Trophoblast cell (in vitro differentiated cells and primary cell): ENCODE results near the gene CACNA1D.

Source experiments
- DNase-seq, 2 donors: peaks; one replicate each; pipeline ENCODE4 v3.0.0-alpha.2; 2016
- H2AFZ ChIP-seq: 2 replicates; pipeline ENCODE4 v1.6.1; 2013; ENCODE audit warnings: low read length, moderate library complexity, mild to moderate bottlenecking; ENCODE audit not compliant: insufficient read depth, poor library complexity
- H2AK5ac ChIP-seq: 2 replicates; pipeline ENCODE4 v1.6.1; 2013; ENCODE audit warnings: mild to moderate bottlenecking, low read length
- H2BK120ac ChIP-seq: 2 replicates; pipeline ENCODE4 v1.6.1; 2013; ENCODE audit warnings: low read length, mild to moderate bottlenecking, moderate library complexity; ENCODE audit not compliant: insufficient read depth, poor library complexity
- H2BK12ac ChIP-seq: 2 replicates; pipeline ENCODE4 v1.6.1; 2013; ENCODE audit warnings: mild to moderate bottlenecking, low read length, moderate library complexity
- H2BK5ac ChIP-seq: 2 replicates; pipeline ENCODE4 v1.6.1; 2013; ENCODE audit warnings: low read length, low read depth, moderate library complexity, mild to moderate bottlenecking; ENCODE audit not compliant: poor library complexity
- H3K14ac ChIP-seq: 2 replicates; pipeline ENCODE4 v1.6.1; 2013; ENCODE audit warnings: mild to moderate bottlenecking, low read length
- H3K18ac ChIP-seq: 2 replicates; pipeline ENCODE4 v1.6.1; 2013; ENCODE audit warnings: mild to moderate bottlenecking, low read length
- H3K23ac ChIP-seq: 2 replicates; pipeline ENCODE4 v1.6.1; 2013; ENCODE audit warnings: low read length
- H3K27ac ChIP-seq: 2 replicates; pipeline ENCODE4 v1.5.1; 2013; ENCODE audit warnings: low read depth, mild to moderate bottlenecking, inconsistent platforms, low read length, moderate library complexity
- H3K27me3 ChIP-seq: 2 replicates; pipeline ENCODE4 v1.6.1; 2013; ENCODE audit warnings: inconsistent platforms, mild to moderate bottlenecking, low read length, moderate library complexity; ENCODE audit not compliant: insufficient read depth
- H3K36me3 ChIP-seq, 2 experiments: 1 replicate in 1 of 2; 2 replicates in 1 of 2; pipeline ENCODE4 v1.6.1; 2013; ENCODE audit warnings: low read length in 2 of 2, mild to moderate bottlenecking in 2 of 2, moderate library complexity in 1 of 2; ENCODE audit not compliant: insufficient read depth in 2 of 2, control insufficient read depth in 1 of 2
- H3K4ac ChIP-seq: 2 replicates; pipeline ENCODE4 v1.6.1; 2013; ENCODE audit warnings: low read depth, mild to moderate bottlenecking, low read length, moderate library complexity
- H3K4me1 ChIP-seq, 2 experiments: 1 replicate in 1 of 2; 2 replicates in 1 of 2; pipeline ENCODE4 v1.6.1; 2013; ENCODE audit warnings: low read length in 2 of 2, mild to moderate bottlenecking in 2 of 2, moderate library complexity in 1 of 2; ENCODE audit not compliant: insufficient read depth in 2 of 2, control insufficient read depth in 1 of 2
- H3K4me2 ChIP-seq: 2 replicates; pipeline ENCODE4 v1.6.1; 2013; ENCODE audit warnings: inconsistent platforms, mild to moderate bottlenecking, low read length, moderate library complexity
- H3K4me3 ChIP-seq: 2 replicates; pipeline ENCODE4 v1.5.1; 2013; ENCODE audit warnings: mild to moderate bottlenecking, low read depth, low read length, inconsistent platforms
- H3K79me1 ChIP-seq: one replicate; pipeline ENCODE4 v1.6.1; 2013; ENCODE audit warnings: low read length
- H3K79me2 ChIP-seq: 2 replicates; pipeline ENCODE4 v1.6.1; 2013; ENCODE audit warnings: low read length, mild to moderate bottlenecking; ENCODE audit not compliant: control insufficient read depth, insufficient read depth, poor library complexity
- H3K9ac ChIP-seq: 2 replicates; pipeline ENCODE4 v1.6.1; 2013; ENCODE audit warnings: mild to moderate bottlenecking, low read length
- H3K9me3 ChIP-seq: 2 replicates; pipeline ENCODE4 v1.6.1; 2013; ENCODE audit warnings: low read depth, mild to moderate bottlenecking, control low read depth, inconsistent platforms, low read length; ENCODE audit not compliant: insufficient read depth
- H4K12ac ChIP-seq: 2 replicates; pipeline ENCODE4 v1.6.1; 2013; ENCODE audit warnings: low read depth, mild to moderate bottlenecking, low read length, moderate library complexity
- H4K8ac ChIP-seq: 2 replicates; pipeline ENCODE4 v1.6.1; 2013; ENCODE audit warnings: low read depth, mild to moderate bottlenecking, low read length, moderate library complexity
- H4K91ac ChIP-seq: one replicate; pipeline ENCODE4 v1.6.1; 2013; ENCODE audit warnings: low read depth, mild to moderate bottlenecking, low read length, moderate library complexity
- WGBS: extraction: QIAGEN DNeasy Blood & Tissue Kit; methylation state at CpG from one replicate; pipeline ENCODE4 v1.1.7; 2013; ENCODE audit warnings: missing lambda C conversion rate; ENCODE audit not compliant: insufficient read length, insufficient coverage; ENCODE audit errors: extremely low coverage; 5-methylcytosine and 5-hydroxymethylcytosine counted together

Gene CACNA1D

DNA sequence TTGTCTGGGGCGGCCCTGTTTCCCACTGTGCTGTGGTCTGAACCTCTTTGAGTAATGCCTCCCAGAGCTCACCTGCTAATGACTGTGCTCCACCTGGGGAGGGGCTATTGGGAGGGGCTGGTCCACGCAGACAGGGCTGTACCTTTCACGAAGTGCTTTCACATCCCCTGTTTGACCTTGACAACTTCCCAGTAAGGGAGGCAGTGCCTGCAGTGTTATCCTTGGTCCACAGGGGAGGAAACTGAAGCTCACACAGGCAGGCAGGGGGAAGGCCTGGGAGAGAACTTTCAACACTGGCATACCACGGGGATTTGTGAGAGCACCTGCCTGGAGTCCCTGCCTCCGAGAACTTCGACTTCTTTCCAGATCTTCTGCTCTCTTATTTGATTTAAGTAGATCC is 91.2 kb downstream of the CACNA1D start:
- peaks cover 0 to 4% of the 10 kb centered on the region in 2 experiments for H3K4me1 ChIP-seq
- H2AK5ac ChIP-seq = no peak overlapping the region
- H3K4ac ChIP-seq = no peak overlapping the region
- no peak overlapping the region for H3K4me3 ChIP-seq
- H3K79me2 ChIP-seq = peaks cover 2% of the 10 kb centered on the region
- H2BK5ac ChIP-seq = no peak overlapping the region
- H3K4me2 ChIP-seq = no peak overlapping the region
- H3K79me1 ChIP-seq = no peaks in the 10 kb centered on the region
- H3K14ac ChIP-seq = no peak overlapping the region
- H2AFZ ChIP-seq = no peak overlapping the region
- peak overlapping the region; percentile 16 for H2BK12ac ChIP-seq
- H4K8ac ChIP-seq = no peak overlapping the region
- no CpG with 5 or more reads among the region's 6 CpGs for WGBS
- H2BK120ac ChIP-seq = no peak overlapping the region
- H4K12ac ChIP-seq = no peak overlapping the region
- H3K27ac ChIP-seq = no peak overlapping the region
- no peak overlapping the region for H3K9ac ChIP-seq
- H3K23ac ChIP-seq = no peak overlapping the region
- H3K36me3 ChIP-seq = no peaks in the 10 kb centered on the region
- no peak overlapping the region for H3K18ac ChIP-seq
- no peak overlapping the region for H4K91ac ChIP-seq
- no peak for DNase-seq
- H3K27me3 ChIP-seq = no peaks in the 10 kb centered on the region
- H3K9me3 ChIP-seq = no peaks in the 10 kb centered on the region

DNA sequence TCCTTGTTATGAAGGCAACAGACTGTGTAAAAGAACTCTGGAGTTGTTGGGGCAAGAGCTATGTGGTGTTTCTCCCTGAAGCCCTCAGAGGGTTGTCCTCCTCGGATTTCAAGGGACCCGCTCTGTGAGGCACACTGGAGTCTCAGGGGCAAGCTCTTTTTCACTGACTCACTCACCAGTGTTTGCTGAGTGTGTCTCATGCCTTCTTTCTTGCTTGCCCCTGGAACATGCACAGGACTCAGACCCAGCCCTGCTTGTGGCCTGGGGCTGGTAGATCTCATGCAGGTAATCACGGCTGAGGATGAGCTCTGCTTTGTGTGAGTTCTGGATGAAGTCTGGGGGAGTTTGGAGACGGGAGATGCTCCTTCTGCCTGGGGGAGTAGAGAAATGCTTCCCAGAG is 93.7 kb downstream of the CACNA1D start:
- Histone ChIP-seq H3K79me1 (no peaks in the 10 kb centered on the region), H4K91ac (no peak overlapping the region), H3K4me1 (peaks cover 0 to 4% of the 10 kb centered on the region in 2 experiments), H2BK5ac (no peak overlapping the region), H3K18ac (no peak overlapping the region), H3K79me2 (peaks cover 2% of the 10 kb centered on the region), H3K23ac (no peak overlapping the region), H3K14ac (no peak overlapping the region), H2AK5ac (no peak overlapping the region), H3K4me2 (no peak overlapping the region), H2BK120ac (no peak overlapping the region), H3K27me3 (no peaks in the 10 kb centered on the region), H3K4ac (no peak overlapping the region), H3K36me3 (no peaks in the 10 kb centered on the region), H4K12ac (no peak overlapping the region), H4K8ac (no peak overlapping the region), H3K9me3 (no peaks in the 10 kb centered on the region), H2BK12ac (no peak overlapping the region), H3K9ac (no peak overlapping the region), H2AFZ (no peak overlapping the region), H3K27ac (no peak overlapping the region), H3K4me3 (no peak overlapping the region)
- peak; percentile 44 to 47 for DNase-seq
- WGBS = no CpG with 5 or more reads among the region's 4 CpGs

DNA sequence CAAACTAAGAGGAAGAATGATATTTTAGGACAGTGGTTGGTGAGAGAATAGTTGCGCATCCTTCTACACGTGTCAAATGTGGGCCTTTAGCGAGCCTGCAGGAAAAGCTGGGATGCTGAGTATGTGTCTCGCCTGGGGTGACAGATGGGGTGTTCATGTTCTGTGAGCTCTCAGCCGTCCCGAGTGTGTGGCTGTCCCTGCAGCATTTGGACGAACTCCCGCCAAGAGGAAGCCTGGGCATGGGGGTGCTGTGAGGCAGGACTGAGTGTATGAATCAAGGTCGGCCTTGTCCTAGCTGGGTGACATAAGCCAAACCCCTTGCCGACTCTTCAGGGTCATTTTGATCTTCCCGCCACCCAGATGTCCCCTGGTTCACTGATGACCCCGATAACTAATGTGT is 94.8 kb downstream of the CACNA1D start:
- Histone ChIP-seq H3K4me2 (no peak overlapping the region), H3K79me2 (no peaks in the 10 kb centered on the region), H3K18ac (no peak overlapping the region), H3K27ac (no peak overlapping the region), H3K27me3 (no peaks in the 10 kb centered on the region), H4K91ac (no peak overlapping the region), H3K9me3 (no peaks in the 10 kb centered on the region), H3K4me1 (peaks cover 0 to 4% of the 10 kb centered on the region in 2 experiments), H3K23ac (no peak overlapping the region), H3K4ac (no peak overlapping the region), H4K8ac (no peak overlapping the region), H2AK5ac (no peak overlapping the region), H3K79me1 (no peaks in the 10 kb centered on the region), H2BK120ac (no peak overlapping the region), H2BK12ac (no peak overlapping the region), H3K36me3 (no peaks in the 10 kb centered on the region), H3K14ac (no peak overlapping the region), H2AFZ (no peak overlapping the region), H2BK5ac (no peak overlapping the region), H3K4me3 (no peak overlapping the region), H3K9ac (no peak overlapping the region), H4K12ac (no peak overlapping the region)
- WGBS = no CpG with 5 or more reads among the region's 12 CpGs
- DNase-seq = no peak

DNA sequence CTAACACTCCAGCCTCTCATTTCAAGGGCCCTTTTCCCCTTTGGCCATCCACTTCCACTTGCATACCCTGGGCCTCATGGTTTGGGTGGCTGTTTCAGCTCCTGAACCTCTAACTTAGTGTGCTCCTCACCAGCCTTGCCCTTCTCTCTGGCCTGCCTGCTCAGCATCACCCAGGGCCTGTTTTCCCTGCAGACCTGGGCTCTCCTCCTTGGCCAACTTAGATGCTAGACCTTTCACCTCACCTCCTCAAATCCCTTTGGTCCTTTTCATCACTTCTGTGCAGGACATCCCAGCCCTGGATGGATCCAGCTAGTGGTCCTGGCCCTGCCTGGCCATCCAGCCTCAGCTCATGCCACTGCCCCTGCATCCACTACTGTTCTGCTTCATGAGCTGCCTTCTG is 95.4 kb downstream of the CACNA1D start:
- no peak overlapping the region for H3K4me3 ChIP-seq
- H3K36me3 ChIP-seq = no peaks in the 10 kb centered on the region
- H3K9me3 ChIP-seq = no peaks in the 10 kb centered on the region
- H2BK120ac ChIP-seq = no peak overlapping the region
- H3K27me3 ChIP-seq = no peaks in the 10 kb centered on the region
- H3K4me2 ChIP-seq = no peak overlapping the region
- H3K9ac ChIP-seq = no peak overlapping the region
- no peak overlapping the region for H3K27ac ChIP-seq
- H4K8ac ChIP-seq = no peak overlapping the region
- H3K18ac ChIP-seq = no peak overlapping the region
- H3K4me1 ChIP-seq = peaks cover 0 to 4% of the 10 kb centered on the region in 2 experiments
- H3K14ac ChIP-seq = no peak overlapping the region
- H4K12ac ChIP-seq = no peak overlapping the region
- H3K4ac ChIP-seq = no peak overlapping the region
- no peak overlapping the region for H3K23ac ChIP-seq
- H2AFZ ChIP-seq = no peak overlapping the region
- H2BK12ac ChIP-seq = no peak overlapping the region
- no peaks in the 10 kb centered on the region for H3K79me1 ChIP-seq
- H4K91ac ChIP-seq = no peak overlapping the region
- no peak overlapping the region for H2BK5ac ChIP-seq
- H3K79me2 ChIP-seq = no peaks in the 10 kb centered on the region
- DNase-seq = no peak
- no peak overlapping the region for H2AK5ac ChIP-seq
